HUDEP-2 (cell line): ENCODE results near the gene ACY1.
A peak's percentile ranks its signal among the peaks of the same experiment; 100 is the strongest.
"Not testable (repeated sequence)": the region's sequence is repeated elsewhere in the genome, so short reads cannot be mapped to it uniquely, and the experiment has no call there.

Source experiments
- DNase-seq, 76 experiments: peaks; one replicate each; lab custom pipeline; 2025; ENCODE audit not compliant: unreplicated experiment in 76 of 76; lab: John Stamatoyannopoulos, UW

Gene ACY1

DNA sequence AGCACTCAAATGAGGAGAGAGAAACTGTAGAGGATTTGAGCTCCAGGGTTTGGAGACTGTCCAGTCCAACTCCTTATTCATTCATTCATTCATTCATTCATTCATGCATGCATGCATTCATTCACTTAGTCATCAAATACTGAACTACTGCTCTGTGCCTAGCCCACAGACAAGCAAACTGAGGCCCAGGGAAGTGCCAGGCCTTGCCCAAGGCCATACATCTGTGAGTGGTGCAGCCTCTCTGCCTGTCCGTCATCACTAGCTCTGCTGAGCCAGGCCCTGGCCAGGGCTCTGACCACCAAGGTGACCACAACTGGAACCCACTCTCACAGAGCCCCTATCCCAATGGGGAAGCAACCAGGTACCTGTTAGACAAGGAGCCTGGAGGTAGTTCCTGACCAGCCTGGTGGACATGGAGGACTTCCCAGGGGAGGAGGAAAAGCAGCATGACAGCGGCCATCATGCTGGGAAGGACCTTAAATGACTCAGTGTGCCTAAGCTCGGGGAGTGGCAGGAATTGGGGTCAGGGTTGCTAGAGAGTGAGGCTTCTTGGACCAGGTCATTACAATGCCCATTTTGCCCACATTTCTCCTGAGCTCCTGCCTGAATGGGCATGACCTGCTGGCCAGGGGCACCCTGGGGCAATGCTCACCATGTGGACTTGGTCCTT lies 39.9 kb downstream of the ACY1 start:
- no peak for DNase-seq

DNA sequence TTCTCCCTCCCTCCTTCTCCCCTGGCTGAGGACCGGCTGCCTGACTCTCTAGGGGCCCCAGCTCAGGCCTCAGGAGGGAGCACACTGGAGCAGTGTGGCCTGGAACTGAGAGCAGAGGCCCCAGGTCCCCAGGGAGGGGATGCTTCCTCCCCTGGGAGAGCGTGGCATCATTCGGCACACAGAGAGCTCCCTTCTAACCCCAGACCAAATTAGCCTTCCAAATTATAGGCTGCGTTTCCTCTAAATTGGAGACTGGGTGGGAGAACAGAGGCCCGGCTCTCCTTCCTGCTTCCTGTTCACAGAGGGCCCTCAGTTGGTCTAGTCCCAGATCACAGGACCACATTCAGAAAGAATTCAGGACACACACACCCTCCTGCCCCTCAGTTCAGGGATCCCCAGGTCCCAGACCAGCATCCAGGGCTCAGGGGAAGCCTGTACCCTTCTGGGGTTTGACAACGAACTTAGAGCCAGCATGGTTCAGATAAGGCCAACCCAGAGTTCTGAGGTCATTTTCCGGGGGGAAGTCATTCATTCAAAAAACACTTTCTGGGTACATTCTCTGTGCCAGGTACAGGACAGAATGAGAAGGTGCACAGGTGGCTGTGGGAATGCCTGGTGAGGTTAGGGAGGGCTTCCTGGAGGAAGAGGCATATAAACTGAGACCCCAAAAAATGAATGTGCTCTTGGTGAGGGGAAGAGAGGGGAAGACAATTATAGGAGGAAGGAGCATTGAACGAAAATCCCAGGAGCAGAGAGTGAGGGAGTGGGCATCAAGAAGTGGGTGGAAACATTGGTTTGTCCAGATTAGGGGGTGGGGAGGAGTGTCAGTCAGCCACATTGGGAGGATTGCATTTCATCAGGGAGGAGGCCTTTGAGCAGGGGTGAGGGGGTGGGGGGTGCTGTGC lies 40.8 kb downstream of the ACY1 start:
- no peak for DNase-seq

DNA sequence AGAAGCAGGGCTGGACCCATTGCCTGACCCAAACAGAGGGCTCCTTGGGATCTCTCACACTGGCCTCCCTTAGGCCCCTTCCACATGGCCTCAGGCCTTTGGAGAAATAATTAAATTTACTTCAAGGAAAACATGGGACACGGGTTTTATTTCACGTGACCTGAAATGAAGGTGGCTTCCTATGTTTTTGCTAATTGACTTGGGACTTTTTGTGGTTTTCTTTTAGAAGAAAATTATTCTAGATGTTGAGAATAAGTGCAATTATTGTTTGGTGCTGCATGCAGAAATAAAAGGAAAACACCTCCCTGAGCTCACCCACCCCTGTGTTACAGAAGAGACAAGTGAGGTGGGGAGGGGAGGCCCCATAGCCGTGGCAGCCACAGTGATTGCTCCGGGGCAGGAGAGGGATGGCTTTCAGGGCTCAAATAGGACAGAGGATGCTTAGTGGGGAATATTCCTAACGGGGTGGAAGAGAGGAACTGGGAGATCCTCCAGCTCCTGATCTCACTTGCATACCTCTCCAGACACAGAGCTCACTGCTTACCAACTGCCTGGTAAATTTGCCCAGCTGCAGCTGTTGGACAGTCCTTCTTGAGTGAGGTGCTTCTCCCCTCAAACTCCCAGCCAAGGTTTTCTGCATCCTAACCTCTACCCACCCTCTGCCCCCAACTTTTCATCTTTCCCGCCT lies 41.6 kb downstream of the ACY1 start:
- DNase-seq, result no peak

- DNase-seq, result no peak
Observed at GRCh38 chr3:52025453-52025852, 42.1 kb downstream of the ACY1 start.

DNA sequence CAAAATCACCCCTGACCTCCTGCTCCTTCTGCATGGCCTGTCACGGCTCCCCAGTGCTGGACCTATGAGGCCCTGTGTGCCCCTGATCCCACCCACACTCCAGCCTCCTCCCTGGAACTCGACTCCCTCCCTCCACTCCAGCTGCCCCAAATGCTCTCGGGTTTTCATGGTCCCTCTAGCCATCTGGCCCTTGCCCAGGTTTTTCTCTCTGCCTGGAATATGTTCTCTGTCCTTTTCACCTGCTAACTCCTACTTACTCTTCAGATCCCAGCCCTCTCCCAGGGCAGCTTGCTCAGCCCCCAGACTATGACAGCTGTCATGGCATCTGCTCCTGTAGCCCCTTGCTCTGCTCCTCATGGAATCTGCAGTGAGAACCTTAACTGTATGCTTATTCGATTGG lies 42.7 kb downstream of the ACY1 start:
- no peak for DNase-seq

GRCh38 chr3:52028572-52028971 lies 45.2 kb downstream of the ACY1 start:
- no peak for DNase-seq

DNA sequence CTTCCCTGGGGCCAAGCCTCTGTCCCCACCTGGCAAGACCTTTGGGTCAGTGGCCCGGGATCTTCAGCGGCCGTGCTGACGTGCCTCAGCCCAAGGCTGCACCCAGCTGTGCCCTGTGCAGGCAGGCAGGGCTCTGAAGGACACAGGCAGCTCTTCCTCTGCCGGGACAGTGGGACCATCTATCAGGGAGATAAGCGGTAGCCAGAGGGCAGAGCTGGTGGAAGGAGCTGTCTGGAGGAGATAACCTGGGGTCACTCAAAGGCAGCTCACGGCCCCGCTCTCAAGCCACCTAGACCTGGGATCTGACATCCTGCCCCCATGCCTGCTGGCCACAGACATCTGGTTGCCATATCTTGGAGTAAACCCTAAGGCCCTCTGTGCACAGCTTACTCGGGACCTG lies 45.7 kb downstream of the ACY1 start:
- peak in 29 of 76 experiments; percentile 3 to 59 (median 26) for DNase-seq

DNA sequence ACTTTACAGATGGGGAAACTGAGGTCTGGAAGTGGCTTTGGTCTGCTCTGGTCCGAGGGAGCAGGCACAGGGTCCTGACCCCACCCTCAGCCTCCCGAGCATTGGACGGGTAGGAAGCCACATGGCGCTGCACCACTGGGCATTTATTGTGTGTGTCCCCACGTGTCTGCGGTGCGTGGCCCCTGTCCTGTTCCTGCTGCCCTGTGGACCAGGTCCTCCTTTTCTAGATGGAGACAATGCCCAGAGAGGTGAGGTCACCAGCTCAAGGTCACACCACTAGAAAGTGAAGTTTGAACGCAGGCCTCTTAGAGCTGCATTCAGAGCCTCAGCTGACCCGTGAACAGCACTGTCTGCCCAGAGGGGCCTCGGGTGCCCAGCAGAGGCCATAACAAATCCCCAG lies 46.2 kb downstream of the ACY1 start:
- no peak for DNase-seq

DNA sequence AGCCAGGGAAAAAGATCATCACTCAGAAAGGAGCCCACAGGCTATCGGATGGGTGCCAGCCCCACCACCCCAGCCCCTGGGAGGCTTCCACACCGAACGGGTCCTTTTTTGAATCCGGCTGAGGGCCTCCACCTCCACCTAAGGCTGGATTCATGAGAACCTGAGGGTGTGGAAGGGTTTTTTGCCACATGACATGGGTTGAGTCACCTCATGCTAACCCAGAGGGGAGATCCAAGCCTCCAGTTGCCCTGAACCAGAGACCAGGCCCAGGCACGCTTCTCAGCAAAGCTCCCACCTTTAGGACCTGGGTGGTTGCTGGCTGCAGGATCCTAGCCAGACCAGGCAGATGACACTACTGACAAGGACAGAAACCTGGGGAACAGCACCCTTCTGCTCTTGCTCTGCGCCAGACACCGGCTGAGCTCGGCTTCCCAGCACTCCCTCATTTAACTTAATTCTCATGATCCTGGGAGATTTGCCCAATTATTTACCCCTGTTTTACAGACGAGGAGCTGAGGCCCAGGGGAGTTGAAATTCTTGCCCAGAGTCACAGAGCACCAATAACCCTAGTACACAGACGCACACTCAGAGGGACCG lies 47.5 kb downstream of the ACY1 start:
- DNase-seq, result no peak

GRCh38 chr3:52031896-52032295 lies 48.6 kb downstream of the ACY1 start:
- DNase-seq, result no peak

GRCh38 chr3:52032702-52033408 lies 49.5 kb downstream of the ACY1 start:
- DNase-seq, result no peak

DNA sequence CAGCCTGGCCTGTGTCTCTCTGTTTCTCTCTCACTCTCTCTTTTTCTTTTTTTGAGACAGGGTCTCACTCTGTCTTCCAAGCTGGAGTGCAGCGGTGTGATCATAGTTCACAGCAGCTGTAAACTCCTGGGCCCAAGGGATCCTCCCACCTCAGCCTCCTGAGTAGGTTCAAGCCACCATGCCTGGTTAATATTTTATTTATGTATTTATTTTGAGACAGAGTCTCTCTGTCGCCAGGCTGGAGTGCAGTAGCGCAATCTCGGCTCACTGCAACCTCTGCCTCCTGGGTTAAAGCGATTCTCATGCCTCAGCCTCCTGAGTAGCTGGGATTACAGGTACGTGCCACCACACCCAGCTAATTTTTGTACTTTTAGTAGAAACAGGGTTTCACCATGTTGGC lies 50.4 kb downstream of the ACY1 start:
- DNase-seq, result not testable (repeated sequence)

DNA sequence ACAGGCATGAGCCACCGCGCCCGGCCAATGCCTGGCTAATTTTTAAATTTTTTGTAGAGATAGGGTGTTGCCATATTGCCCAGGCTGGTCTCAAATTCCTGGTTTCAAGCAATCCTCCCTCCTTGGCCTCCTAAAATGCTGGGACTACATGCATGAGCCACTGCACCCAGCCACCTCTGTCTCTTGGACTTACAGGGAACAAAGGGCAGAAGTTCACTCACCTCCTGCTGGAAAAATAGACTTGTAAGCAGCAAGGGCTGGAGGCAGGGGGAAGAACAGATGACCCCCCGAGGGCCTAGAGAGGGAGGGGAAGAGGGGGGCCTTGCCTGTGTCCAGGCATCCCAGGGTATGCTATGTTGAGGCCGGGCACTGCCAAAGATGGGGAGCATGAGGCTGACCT lies 50.9 kb downstream of the ACY1 start:
- no peak for DNase-seq

DNA sequence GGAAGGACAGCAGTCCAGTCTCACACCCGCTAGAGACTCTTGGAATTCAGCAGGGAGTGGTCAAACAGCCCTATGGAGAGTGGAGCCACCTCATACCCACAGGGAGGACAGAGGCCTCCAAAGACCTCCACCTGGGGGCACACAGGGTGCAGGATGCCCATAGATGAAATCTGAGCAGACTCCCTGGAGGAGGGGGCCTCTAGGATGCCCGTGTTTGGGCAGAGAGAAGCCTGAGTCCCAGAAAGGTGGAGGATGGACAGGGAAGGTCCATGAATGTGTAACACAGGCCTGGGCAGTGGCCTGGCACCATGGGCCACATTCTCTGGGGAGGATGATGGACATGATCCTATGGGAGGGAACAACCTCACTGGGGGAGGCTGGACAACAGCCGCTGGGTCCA lies 51.3 kb downstream of the ACY1 start:
- no peak for DNase-seq

- DNase-seq, result no peak
Observed at GRCh38 chr3:52036222-52036694, 52.9 kb downstream of the ACY1 start.

DNA sequence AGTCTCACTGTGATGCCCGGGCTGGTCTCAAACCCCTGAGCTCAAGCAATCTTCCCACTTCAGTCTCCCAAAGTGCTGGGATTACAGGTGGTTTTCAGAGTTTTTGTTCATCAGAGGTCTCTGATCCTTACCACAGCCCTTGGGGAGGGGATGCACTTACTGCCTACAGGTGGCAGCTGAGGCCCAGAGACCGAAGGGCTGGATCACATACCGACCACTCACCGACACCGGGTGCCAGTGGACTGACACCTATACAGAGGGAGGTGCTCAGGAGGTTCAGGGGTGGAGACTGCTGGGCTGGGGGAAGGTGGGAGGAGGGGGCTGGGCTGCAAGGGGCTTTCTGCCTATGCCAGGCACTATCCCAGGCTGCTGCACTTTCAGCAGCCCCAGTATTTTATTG lies 53.5 kb downstream of the ACY1 start:
- no peak for DNase-seq

- no peak for DNase-seq
Observed at GRCh38 chr3:52037291-52037690, 54.0 kb downstream of the ACY1 start.

- DNase-seq, result no peak
Observed at GRCh38 chr3:52038227-52038626, 54.9 kb downstream of the ACY1 start.
